GM19240 (cell line): Measurements from ENCODE around the gene CNTNAP2.

Experiments
- DNase-seq: peaks from one replicate; pipeline ENCODE4 v3.0.0; 2011; ENCODE audit warnings: low spot score; ENCODE audit not compliant: insufficient read length

Gene CNTNAP2

DNA sequence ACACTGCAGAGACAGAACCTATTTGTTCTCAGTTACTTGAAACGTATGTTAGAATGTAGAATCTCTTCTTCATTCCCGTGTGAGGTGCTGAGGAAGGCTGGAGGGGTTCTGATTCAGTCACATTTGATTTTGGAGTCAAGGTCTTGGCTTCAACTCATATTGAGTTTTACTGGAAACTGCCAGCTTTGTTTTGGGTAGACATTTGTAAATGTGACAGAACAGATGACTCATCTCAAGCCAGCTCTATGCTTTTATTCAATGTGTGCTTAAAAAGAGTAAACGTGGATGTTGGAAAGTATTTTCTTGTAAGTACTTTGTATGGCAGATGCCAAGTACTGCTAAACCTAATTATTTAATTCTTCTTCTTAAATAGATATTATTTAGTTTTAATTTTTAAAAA, 1693.2 kb downstream of the CNTNAP2 start:
- DNase-seq = no peak

DNA sequence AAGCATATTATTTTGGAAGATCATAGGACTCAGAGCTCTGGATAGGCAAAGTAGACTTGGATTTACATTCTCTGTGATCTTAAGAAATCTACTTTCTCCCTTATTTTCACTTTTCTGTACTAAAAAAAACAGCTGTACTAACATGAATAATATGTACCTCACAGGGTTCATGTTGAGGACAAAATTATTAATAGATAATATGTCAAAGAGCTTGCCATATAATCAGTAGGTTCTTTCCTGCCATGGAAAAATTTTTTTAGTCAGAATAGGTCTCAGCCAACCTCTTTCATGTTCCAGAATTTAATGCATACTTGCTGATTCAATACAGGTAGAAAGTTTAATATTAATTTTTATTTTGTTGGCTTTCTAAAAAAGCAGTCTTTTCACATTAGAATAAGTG, 1693.7 kb downstream of the CNTNAP2 start:
- DNase-seq = no peak

DNA sequence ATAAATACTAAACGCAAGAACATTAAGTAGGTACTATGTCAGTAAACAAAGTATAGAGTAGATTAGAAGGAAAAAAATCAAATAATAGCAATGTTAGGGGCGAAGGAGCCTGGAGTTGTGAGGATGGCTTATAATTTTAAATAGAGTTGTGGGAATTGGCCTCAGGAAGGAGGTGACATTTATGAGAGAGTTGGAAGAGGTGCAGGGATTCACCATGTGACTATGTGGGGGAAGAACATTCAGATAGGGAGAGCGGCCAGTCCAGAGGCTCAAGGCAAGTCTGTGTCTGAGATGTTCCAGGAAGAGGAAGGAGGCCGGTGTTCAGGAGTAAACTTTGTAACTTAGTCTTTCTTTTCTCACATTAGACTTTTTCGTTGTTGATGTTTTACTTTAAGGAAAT, 1695.3 kb downstream of the CNTNAP2 start:
- DNase-seq = no peak

DNA sequence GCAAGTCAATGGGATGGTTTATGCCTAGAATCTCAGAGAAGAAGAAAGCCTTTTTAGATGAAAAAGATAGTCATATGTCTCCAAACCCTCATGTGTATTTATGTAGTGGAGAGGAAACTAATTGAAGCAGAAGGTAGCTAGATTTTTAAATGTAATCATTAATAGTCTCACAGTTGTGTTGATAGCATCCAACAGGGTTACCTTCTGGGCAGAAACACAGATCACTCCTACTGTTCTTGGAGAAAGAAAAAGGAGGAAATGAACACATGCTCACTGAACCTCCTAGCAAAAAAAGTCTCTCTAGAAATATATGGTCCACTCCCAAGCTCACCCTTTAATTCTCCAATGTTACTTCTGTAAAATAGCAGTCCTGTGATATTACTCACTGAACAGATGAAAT, 1696.7 kb downstream of the CNTNAP2 start:
- no peak for DNase-seq

DNA sequence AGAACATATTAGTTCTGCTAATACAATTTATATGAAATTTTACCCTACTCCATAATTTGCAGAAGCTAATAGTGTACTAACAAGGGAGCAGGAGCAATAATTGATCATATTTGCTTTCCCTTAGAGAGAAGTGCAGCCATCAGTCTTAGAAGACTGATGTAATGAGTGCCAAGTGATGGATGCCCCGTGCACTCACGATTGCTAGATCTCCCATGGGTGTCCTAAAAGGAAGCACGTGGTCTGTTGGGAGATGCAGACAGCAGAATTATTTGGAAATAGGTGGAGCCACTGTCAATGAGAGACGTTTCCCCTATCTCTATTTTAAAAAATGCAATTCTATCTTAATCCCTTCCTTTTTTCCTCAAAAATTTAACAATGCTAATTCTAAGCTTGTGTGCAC, 1701.7 kb downstream of the CNTNAP2 start:
- no peak for DNase-seq

DNA sequence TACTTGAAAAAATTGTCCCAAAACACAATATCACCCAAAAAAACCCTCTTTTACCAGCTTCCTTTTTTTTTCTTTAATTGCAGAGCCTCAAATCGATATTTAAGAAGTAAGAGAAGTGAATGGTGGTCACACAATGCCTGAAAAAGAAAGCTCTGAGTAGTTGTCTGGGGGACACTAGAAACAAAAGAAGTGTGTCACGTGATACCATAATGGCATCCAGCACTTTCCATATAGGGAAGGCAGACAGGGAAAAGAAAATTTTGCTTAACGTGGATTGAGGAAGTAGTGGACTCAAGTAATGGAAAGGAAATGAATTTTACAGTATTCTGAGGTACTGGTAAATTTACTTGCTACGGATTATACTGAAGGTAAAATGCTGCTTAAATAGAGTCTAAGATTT, 1708.1 kb downstream of the CNTNAP2 start:
- no peak for DNase-seq

DNA sequence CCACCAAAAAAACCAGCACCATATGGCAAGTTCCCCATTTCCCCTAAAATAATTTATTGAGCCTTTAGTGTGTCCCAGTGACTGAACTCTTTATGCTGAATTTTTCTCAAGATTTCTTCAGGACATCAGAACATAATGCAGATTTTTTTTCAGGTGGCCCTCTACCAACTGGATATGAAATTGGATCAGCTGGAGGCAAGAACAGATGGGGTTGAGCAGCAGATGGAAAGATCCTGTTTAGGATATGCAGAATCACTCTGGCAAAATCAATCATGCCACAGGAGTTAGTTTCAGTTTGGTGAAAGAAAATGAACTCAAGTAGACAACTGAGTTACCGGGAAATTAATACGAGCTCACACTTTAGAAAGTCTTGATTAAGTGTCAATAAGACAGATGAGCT, 1712.4 kb downstream of the CNTNAP2 start:
- no peak for DNase-seq

DNA sequence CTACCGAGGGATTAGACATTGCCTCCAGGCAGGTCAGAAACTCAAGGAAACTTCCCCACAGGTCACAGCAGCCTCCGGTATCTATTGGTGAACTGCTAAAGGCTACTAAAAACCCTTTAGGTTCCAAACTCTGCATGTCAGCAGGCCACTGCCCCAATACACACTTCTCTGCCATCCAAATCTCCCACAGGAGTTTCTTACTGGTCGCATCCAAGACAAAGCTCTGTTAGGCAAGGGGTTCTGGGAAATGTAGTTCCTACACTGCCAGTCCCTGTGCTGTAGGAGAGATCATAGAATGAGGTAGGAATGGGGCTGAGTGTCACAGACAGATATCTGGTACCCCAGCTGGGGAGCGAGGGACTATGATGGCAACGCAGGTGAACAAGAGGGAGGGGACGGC, 1717.0 kb downstream of the CNTNAP2 start:
- DNase-seq = no peak

DNA sequence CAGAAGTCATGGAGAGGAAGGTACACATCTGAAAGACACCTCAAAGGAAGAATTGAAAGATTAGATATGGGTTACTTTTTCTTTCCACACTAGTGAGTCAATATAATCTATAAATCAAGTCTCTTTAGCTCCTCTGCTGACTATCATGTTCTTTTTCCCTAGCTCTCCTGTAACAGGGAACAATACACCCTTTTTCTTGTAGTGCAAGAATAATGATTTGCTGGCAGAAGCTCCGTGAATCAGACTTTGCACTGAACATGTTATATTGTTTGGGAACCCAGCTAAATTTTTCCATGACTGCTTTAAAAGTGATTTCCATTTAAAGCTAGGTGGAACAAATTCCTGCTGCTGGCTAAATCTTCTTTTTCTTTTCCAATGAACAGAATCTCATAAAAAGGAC, 1717.4 kb downstream of the CNTNAP2 start:
- no peak for DNase-seq

DNA sequence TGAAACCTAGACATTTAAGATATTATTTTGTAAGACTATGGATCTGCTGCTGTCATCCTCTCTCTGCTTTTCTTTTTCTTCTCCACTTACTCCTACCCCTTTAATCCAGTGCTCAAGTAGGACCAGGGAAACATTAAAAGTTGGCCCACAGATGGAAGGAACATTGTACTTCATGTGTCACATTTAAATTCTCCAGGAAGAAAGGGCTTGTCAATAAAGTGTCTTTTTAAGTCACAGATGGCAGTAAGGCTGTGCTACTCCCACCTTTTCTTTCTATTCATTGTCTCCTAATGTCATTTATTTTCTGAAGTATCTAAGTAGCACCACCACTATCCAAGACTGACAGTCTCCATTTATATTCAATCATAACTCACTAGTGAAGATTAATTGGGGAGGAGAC, 1736.2 kb downstream of the CNTNAP2 start:
- no peak for DNase-seq

DNA sequence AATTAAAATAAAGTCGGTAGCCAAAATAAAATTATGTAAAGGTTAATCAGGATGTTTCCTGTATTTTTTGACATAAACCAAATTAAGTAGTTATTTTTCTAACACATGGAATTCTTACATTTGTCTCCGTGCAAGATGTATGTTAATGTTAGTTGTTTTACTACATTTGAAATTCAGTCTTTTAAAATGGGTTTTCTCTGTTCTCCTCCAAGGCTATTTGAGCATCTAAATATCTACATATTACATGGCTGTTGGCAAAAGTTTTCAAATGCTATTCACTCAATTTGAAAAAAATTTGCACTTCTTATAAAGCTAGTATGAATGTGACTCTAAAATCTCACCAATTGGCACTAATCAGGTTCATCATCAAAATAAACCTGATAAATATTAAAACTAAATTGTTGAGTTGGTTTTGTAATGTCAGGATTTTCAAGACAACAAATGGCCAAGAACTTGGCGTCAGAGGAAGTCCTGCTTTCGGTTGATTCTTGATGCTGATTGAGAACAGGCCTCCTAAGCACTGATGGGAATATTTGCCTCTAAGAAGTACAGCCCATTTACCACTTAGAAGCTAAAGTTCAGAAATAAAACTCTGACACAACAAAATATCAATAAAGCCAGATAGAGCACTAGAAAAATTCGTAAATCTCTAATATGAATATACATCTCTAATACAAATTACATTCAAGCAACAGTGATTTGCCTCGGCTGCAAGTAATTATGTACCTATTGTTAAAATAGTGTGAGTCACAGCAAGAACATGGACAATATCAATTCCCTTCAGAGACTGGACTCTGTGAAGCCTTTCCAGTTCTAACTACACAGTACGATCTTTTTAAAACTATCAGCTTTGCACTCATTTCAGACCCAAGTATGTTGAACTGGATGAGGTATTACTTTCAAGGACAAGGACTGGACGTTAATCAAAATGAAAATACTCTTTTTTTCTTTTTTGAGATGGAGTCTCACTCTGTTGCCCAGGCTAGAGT, 1740.8 kb downstream of the CNTNAP2 start:
- DNase-seq = no peak

DNA sequence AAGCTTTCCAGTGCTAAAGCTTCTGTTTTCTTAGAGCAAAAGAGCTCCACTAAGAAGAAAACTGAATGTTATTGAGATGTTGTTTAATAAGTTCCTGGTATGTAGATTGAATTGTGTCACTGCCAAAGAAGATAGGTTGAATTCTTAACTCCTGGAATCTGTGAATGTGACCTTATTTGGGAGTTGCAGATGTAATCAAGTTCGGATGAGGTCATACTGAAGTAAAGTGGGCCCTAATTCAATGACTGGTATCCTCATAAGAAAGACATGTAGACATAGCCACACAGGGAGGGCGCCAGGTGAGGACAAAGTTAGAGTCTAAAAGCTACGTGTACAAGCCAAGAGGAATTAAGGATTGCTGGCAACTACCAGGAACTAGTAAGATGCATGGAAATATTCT, 1741.8 kb downstream of the CNTNAP2 start:
- no peak for DNase-seq

DNA sequence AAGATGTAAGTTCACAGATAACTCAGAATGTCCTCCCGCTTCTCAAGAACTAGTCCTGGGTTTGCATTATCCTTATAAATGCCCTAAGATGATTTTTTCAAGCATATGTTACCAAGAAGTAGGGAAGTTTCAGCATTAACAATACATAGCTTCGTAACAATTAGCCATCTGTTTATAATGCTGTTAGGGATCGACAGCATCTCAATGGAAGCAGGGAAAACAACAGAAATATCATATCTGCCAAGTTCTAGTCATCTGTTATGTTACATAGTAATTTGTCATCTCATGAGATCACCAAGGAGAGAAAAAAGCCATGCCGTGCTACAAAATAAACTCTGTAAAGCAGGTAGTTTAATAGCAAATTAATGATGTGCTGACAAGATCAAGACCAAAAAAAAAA, 1742.4 kb downstream of the CNTNAP2 start:
- no peak for DNase-seq

DNA sequence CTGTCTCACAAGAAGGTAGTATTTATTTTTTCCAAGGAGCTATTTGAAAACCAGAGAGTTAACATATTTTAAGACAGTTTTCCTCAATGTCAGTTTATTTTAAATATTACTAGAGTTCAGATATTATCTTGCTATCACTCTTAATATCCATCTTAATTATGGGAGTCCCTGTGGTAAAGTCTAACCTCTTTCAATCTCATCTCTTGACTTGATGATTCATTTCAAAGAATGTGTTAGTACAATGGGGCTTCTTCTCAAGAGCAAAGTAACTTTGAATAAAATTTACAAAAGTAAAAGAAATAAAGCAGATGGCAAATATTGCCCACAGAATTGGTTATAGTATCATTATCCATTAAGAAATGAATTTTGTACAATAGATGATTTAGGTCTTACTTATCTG, 1742.9 kb downstream of the CNTNAP2 start:
- no peak for DNase-seq

DNA sequence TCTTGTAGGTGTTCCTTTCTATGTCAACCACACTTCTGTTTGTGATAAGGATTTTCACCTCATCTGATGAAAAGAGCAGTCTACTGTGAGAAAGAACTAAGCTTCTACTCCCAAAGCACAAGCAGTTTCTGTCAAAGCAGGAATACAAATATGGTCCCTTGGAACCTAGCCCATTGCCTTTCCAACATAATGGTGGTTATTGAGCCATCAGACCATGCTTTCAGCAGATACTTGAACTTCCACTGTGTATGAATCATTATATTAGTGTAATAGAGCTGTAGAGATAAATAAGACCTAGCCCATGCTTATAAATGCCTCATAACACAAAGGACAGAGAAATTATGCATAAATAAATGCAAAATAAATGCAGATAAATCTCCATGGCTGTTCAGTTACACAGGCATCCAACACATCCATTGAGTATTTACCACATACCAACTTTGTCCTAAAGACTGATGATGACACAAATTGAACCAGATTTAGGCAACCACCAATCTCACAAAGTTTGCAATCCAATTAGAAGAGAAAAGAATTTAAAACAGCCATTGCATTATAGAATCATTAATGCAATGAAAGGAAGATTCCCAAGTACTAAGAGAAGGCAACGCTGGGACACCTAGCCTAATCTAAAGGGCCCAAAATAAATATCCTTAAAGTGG, 1744.6 kb downstream of the CNTNAP2 start:
- DNase-seq = no peak

DNA sequence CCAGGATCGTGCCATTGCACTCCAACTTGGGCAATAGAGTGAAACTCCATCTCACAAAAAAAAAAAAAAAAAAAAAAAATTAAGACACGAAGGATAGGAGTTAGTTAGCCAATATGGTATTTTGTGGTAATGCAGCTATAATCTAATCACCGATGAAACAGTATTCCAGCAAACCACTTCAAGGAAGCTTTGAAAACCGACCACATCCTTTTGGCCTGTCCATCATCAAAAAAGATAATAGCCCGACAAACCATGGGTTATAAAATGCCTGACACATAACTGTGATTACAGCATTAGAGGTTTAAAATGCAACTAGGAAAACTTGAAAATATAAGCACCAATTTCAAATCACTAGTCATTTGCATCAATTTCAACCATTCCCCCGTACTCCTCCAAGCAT, 1745.3 kb downstream of the CNTNAP2 start:
- DNase-seq = no peak

DNA sequence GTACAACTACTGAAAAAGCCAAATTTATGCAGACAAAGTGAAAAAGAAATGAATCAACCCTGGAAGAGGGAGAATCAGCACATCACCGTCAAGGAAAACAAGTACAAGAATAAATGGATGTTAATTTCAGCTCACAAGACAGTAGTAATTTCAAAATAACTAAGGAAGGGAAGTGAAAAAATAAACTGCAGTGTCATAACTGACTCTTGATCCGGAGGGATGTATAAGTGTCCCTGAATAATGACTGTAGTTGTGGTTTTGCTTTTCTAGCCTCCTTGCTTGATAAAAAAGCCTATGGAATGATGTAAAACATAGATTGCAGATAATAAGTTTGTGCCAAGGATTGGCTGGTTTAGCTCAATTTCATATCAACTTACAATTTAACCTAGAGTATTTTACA, 1752.9 kb downstream of the CNTNAP2 start:
- no peak for DNase-seq

DNA sequence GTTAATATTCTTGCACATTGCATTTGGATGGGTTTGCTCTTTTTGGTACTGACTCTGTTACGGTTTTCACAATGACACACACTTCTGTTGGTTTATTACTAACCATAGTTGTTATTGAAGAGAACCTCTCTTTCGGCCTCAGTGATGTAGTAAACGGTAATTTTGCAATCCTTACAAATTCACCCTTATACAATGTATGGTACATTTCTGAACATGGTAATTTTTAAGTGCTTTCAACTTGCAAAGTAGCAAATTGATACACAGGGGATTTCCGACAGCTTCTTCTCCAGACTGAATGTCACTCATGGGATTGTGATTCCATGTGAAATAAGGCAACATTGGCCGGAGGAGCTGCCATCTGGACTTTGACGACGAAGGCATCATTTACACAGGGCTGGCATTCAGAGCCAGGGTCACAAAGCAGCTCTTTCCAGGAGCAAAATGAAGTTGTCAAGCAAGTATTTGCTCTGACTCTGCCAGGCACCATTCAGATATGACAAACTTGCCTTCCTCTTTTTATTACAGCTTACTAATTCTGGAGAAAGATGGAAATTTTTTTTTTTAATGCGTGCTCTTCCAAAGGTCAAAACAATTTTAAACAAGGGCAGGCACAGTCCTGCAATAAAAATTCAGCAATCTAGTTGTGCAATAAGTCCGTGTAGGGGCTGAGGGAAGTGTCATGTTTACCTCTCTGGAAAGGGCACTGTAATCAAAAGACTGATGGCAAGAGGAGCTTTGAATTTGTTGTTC, 1762.5 kb downstream of the CNTNAP2 start:
- no peak for DNase-seq

DNA sequence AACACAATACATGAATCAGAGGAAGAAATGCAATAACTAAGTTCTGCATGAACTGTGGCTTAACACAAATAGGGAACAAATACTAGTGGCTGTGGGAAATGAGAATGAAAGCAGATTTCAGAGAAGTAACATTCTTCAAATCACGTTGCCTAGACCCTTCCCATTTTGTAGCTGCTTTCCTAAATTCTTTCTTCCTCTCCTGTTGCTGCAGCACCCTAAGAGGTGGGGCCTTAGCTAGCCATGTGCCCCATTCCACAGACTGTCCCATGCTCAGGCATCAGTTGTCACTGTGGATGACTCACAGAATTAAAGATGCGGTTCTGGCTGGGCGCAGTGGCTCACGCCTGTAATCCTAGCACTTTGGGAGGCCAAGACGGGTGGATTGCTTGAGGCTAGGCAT, 1769.3 kb downstream of the CNTNAP2 start:
- no peak for DNase-seq

DNA sequence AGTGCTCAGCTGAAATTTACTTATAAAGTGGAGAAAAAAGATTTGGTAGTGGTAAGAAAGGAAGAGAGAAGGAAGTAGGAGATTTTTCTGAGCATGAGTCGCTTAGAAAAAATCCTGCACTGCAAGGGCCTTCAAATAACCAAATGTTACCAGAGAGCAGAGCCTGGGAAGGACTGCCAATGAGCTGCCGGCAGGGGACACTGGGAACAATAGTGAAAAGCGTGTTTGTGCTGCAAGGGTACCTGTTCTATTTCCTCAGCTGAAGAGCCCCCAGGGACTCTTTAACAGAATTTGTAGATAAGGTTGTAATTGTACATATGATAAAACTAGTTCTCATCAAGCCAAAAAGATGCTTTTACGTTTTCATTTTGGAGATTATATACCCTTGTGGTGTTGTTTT, 1777.7 kb downstream of the CNTNAP2 start:
- DNase-seq = no peak

DNA sequence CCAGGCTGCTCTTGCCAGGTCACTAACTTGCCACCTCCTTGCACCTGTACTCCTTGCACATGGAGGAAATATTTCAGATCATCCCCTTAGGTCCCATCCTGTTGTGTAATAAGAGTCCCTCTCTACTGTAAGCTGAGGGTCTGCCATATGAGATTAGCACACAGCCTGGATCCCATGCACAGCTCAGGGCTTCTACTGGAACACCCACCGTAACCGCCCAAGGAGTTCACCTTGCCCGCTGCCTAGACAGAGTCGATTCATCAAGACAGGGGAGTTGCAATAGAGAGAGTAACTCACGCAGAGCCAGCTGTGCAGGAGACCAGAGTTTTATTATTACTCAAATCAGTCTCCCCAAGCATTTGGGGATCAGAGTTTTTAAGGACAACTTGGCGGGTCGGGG, 1779.5 kb downstream of the CNTNAP2 start:
- DNase-seq = no peak

DNA sequence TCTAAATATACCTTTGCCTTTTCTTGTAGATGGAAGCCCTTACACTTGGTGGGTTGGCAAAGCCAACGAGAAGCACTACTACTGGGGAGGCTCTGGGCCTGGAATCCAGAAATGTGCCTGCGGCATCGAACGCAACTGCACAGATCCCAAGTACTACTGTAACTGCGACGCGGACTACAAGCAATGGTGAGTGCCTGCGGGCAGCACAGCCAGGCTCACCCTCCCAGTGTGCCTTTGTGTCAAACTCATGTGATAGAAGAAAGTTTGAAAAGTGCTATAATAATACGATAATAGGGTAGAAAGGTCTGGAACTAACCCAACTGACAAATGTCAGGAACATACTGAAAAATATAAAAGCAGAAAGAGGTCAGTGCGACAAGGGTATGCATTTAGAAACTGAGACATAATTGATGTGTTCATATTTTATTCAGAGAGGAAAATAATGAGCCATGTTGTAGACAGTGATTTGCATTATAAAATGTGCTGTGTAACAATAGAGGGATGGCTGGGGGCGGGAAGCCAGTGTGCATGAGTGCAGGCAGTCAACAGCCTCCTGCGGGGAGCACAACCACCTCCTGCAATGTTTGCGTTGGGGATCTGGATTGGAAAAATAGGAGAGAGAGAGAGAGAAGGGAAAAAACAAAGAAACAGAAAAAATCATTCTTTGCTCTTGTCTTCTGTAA, 1787.1 kb downstream of the CNTNAP2 start:
- no peak for DNase-seq
